Daoy (cell line): Measurements from ENCODE around the gene DUSP22. TPM values are rescaled to one million over a fixed set of nuclear protein-coding genes. Genes with fewer than 3 reads are reported as not detected.
"Not testable (repeated sequence)": the region's sequence is repeated elsewhere in the genome, so short reads cannot be mapped to it uniquely, and the experiment has no call there.

Experiments used
- DNase-seq: peaks from one replicate; pipeline ENCODE4 v3.0.0-alpha.2; 2015; ENCODE audit warnings: low read depth
- total RNA-seq: library from RNA; depleted of rRNA; stranded (reverse); fragments of >200 nt; shearing (Covaris generic); gene quantifications from 2 replicates; pipeline ENCODE4 v1.2.3, GENCODE V29; 2014

Gene DUSP22
- total RNA-seq, 1 experiment from 2014 or later: 22.9 TPM

DNA sequence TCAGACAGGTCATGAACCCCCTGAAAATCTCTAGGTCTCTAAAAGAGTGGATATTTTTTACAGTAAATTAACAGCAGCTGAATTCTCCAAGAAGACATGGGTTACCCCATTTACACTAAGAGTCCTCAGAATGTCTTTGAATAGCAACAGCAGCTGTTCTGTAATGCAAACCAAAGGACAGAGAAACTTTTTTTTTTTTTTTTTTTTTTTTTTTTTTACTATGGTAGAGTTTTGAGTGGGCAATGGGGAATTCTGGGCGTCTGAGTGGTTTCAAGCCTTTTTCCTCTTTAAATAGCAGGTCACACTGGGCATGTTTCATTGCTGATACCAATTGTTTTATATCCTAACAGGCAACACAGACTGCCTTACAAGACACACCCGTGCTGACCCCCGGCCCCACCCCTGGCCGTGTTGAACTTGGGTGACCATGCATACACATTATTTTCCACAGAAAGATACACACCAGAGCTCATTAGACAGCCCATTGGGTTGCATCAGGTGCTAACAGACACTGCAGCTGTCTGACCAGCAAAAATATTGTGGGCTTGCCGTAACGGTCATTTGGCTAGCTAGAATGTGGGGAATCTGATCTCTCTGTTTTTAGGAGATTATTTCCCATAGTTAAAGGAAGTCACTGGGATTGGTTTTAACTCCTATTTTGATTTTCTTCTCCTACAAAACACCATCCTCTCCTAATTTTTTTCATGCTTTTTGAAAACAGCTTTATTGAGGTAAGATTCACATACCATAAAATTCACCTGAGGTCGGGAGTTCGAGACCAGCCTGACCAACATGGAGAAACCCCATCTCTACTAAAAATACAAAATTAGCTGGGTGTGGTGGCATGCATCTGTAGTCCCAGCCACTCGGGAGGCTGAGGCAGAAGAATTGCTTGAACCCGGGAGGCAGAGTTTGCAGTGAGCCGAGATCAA lies 72.6 kb downstream of the DUSP22 start:
- DNase-seq: no peak

DNA sequence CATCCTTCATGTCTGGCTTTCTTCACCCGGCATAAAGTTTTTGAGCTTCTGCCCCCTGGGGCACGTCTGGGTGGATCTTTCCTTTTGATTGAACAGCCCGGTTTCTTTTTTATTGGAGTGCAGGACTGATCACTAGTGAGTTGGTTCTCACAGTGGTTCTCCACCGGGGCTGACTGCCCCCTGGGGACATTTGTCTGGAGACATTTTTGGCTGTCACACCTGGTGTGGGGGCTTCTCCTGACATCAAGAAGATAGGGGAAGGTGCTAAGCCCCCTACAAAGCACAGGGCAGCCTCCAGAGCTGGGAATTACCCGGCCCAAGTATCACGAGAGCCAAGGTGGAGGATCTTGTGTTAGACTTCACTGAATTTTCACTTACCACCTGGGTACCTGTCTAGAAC lies 73.5 kb downstream of the DUSP22 start:
- no peak for DNase-seq

DNA sequence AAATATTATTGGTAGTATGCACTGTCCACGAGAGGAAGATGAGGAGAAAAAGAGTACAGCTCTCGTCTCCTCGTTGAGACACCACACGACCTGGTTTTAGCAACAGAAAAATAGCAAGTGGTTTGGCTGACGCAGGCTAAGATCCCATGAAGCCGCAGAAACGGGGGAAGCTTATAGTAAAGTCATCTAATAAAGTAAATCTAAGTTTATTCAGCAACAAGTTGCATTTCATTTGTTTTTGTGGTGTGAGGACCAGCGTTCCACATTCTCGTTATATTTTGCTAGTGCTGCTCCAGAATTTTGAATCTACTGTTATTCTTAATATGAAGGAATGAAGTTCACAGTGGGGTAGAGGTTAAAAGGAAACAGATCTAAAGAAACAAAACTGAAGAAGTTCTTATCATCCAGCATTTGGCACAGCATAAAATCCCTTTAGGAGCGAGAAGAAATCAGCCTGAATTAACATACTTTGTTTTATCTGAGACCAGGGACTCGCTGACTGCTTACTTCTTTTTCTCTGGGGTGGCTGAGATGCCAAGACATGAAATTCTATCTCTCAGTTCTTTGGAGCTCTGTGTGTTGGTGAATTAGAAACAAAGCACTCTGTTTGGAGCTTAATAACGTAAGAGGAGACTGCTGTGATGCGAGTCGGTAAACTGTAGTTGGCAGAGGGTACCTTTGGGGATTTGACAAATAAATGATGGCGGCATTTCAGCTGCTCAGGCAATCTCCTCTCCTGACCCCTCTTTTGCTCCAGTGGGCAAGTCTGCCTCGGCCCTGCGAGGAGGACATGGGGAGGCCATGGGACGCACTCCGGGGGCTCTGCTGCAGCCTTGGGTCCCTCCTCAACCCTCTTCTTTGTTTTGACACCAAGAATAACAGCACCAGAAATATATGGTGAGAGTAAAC lies 74.4 kb downstream of the DUSP22 start:
- no peak for DNase-seq

DNA sequence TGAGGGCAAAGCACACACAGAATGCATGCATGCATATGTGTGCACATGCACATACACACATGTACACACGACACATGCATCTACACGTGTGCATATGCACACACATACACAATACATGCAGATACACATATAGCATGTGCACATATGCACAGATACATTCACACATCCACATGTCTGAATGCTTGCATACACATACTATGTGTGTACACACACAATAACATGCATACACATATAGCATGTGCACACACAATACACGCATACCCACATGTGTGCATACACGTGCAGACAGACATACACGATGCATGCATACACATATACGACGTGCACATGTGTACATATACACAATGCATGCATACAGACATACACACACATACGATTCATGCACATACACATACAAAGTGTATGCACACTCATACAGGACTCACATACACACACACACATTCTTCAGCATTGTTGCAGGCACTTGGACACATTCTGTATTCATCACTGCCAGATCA lies 75.1 kb downstream of the DUSP22 start:
- DNase-seq: no peak

DNA sequence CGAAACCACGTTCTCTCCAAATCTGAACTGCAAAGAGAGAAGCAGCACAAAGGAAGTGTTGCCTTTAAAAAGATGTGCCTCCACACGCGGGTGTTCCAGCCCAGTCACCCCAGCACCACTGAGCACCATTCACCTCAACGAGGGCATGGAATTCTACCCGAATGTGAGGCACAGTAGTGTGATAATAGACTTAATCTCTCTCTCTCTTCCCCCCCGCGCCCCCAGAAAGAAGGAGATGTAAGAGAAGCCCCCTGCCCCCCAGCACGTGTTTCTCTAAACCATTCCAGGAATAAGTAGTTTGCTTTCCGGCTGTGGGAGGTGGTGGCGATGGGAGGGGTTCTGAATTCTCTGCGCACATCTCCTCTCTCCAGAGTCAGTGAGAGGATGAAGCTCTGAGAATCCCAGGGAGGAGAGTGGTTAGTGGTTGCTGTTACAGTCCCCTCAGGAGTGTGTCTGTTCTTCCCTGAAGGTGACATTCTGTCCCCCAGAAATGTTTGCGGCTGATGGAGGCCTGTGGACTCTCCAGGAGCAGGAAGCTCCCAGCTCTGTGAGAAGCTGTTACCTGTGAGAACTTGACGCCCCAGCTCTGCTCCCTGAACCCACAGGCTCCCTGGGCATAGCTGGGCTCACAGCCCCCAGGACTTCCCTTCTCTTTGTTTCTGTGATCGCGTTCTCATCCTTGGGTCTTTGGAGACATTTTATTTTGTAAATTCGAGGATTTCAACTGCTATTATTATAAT lies 75.8 kb downstream of the DUSP22 start:
- DNase-seq: no peak

DNA sequence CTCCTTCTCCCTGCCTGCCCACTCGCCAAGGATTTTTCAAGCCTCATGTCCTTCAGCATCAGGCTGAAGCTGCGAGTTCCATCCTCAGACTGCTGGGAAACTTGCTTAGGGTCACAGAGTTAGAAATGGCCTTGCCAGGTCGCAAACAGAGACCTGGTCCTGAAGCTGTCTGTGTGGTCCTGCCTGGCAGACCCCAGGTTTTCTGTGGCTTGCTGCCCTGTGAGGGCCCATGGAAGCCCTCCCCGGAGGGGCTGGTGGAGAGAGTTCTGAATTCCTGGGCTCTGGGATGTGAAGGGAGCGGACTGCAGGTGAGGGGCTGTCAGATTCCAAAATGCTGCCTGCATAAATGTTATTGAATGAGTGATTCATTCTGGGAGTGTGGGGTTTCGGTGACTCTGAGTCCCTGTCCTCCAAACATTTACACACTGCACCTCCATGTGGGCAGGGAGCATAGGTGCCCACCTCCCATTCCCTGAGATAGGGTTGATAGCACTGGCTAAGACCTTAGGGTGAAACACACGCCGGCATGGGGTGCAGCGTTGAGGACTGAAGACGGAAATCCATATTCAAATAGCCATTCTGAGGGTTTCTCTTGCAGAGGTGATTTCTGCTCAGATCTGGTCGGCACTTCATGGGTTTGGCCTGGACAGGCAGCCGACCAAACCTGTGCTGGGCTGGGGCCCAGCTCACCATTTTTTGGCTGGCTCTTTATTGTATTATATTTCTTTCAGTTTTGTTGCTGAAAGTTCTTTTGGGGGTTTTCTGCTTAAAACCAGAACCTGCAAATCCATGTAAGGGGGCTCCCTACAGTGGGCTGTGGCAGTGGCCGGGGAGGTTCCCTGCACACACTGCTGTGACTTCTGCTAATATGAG lies 77.5 kb downstream of the DUSP22 start:
- no peak for DNase-seq

DNA sequence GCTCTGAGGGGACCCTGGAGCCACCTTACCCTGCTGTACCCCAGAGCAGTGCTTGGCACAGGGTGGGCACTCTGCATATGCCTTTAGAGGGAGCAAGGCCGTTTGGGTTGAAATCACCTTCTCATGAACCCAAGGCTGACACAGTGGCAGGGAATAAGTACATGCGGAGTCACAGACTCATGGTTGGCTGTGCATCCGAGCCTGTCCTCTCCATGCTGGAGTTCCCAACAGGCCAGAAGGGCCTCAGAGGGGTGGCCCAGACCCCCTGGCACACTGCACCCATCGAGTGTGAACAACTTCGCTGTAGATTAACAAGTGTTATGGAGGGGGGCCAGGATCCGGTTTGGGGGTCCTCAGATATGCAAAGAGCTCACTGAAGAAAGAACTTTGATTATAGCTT lies 78.3 kb downstream of the DUSP22 start:
- no peak for DNase-seq

DNA sequence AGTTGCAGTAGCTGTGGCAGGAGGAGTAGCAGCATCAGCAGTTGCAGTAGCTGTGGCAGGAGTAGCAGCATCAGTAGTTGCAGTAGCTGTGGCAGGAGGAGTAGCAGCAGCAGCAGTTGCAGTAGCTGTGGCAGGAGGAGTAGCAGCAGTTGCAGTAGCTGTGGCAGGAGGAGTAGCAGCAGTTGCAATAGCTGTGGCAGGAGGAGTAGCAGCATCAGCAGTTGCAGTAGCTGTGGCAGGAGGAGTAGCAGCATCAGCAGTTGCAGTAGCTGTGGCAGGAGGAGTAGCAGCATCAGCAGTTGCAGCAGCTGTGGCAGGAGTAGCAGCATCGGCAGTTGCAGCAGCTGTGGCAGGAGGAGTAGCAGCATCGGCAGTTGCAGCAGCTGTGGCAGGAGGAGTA lies 79.6 kb downstream of the DUSP22 start:
- not testable (repeated sequence) for DNase-seq

DNA sequence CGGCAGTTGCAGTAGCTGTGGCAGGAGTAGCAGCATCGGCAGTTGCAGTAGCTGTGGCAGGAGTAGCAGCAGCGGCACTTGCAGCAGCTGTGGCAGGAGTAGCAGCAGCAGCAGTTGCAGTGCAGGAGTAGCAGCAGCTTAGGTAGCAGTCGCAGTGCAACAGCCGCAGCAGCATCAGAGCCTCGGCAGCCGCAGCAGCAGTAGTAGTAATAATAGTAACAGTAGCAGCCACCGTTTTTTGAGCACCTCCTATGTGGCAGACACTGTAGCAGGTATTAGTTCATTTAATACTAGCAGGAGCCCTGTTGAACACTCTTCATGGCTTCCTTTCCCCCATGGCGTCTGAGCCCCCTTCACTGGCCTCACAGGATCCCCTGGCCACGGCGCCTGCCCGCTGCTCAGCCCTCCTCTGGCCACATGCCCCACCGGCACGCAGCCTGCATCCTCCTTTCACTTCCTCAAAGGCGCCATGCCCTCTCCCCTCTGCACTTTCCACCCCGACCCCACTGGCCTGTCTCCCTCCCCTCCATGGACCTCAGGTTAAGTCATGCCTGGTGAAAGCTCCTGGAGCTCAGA lies 80.1 kb downstream of the DUSP22 start:
- no peak for DNase-seq

DNA sequence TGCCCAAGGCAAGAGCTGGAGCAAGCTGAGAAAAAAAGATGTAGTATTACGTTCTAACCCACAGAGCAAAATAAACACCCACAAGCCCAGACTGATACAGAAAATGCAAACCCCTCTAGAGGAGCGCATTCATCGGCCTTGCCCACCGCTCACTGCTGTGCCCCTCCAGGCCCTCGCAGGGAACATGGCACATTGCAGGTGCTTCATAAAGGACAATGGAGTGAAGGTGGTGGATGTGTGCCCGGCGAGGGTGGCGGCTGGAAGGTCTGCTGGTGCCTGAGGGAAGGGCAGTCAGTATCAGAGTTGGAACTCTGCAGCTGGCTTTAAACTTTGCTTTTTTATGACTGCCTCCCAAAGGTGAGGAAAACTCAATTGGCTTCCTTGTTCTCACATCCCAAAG lies 80.7 kb downstream of the DUSP22 start:
- no peak for DNase-seq

DNA sequence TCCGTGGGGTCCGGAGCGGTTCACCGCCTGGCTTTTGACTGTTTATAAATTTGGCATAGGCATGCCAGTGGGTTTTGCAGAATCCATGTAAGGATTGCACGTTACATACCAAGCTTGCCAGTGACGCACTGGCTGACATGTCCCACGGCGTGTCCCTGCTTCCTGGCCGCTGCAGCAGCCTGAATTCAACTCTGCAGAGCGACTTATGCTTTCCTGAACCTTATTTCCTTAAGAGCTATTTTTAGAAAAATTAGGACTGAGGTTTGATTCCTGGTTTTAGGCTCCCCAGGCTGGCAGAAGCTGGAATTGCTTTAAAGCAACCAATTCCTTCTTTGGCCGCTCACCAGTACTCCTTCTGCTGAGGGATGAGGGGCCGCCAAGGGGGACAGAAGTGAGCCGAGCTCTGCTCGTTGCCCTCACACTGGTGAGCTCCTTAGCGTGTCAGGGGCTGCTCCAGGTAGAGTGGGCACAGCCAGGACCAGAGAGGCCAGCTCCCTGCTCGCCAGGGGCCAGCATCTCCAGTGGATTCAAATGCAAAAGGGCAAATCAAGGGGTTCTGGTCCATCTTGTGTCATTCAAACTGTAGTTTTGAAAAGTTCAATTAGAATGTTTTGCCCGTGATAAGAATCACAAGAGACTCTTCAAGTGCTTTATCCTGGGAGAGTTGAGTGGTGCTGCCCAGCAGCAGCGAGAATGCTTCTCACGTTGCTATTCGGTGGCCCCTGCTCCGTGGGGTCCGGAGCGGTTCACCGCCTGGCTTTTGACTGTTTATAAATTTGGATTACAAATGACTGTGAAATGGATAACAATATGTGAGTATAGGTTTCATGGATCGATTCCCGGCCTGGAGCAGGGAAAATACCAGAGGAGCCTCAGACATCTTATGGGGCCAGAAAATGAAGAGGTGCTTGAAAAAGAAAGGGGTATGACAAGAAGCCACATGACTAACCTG lies 81.8 kb downstream of the DUSP22 start:
- DNase-seq: no peak

DNA sequence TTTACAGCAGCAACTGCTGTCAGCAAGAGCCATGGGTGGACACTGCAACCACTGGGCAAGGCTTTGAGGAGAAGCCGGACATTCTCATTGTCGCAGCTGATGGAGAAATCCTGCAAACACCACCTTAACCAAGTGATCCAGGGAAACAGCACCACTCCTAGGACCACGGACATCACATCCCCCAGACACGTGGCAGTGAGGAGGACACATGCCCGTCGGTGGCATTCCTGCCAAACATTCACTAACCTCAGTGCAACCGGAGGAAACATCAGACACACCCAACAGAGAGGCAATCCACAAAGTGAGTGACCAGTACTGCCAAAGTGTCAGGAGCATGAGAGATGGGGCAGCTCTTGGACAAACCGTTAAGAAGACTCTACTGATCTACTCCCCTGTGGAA lies 82.7 kb downstream of the DUSP22 start:
- DNase-seq: no peak

DNA sequence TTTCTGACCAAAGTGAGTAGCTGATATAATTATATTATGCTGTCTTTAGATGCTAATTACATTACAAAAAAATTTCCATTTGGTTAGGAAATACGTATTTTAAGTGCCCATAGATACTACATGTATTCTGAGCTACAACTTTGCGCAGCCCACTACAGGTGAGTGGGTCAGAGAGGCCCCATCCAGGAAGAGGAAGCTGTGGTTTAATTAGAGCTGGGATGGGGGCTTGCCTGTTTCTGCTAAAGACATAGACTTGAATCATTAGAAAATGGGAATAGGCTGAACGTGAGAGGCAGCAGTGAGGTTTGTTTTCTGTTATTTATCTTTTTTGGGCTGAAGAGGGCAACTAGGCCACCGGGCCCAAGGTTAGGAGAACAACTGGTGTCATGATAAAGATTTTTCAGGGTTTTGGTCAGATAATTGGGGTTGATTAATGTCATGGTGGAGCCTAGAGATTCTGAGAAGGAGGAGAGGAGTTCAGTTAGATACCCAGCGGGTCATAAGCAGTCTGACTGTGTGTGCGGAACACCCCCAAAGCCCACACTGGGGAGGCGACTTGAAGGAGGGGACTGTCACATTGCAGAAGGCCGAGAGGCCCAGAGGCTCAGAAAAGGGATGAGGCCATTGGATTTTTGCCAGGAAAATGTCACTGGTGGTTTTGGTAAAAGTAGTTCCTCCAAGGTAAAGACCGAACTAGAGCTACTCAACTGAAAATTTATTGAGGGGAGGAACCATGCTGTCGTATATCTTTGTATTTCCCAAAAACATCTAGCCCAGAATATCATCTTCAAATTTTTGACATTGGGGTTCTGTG lies 84.7 kb downstream of the DUSP22 start:
- no peak for DNase-seq

DNA sequence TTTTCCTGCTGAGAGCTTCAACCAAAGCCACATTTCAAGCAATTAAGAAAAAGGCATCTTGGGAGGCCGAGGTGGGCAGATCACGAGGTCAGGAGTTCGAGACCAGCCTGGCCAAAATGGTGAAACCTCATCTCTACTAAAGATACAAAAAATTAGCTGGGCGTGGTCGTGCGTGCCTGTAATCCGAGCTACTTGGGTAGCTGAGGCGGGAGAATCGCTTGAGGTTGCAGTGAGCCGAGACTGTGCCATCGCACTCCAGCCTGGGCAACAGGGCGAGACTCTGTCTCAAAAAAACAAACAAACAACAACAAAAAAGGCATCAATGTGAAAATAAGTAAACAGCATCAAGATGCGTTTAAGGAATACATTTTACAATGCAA lies 85.3 kb downstream of the DUSP22 start:
- DNase-seq: not testable (repeated sequence)

DNA sequence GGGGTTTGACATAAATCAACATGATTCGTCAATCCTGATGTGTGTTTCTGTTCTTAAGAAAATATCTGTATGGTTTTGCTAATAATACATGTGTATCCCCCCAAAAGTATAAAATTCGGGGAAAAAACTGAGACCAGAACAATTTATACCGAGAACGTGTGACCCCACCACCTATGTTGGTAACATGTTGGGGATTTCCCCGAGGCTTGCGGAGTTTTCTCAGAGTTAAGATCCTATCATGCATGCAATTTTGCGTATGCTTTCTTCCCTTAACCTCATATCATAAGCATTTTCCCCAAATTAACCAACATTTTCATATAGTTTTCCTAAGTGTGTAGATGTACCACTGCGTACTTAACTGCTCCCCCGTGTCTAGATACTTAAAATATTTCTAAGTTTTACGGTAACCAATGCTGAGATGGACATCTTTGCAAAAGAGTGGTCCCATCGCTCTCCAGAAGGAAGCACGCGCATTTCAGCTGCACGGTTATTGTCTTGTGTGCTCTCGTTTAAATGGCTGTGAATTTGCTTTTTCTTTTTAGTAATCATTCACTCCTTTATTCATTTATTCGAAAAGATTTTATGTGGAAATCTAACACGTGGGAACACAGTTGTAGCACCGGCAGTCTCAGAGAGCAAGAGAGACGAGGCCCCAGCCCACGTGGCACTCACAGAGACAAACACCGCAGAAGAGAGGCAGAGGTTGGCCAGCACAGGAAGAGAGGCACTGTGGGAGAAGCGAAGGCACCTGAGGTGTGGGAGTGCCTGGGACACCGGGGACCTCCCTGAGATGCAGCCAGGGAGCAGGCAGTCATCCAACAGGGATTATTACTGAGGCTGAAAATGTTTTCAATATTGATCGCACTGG lies 86.0 kb downstream of the DUSP22 start:
- no peak for DNase-seq

DNA sequence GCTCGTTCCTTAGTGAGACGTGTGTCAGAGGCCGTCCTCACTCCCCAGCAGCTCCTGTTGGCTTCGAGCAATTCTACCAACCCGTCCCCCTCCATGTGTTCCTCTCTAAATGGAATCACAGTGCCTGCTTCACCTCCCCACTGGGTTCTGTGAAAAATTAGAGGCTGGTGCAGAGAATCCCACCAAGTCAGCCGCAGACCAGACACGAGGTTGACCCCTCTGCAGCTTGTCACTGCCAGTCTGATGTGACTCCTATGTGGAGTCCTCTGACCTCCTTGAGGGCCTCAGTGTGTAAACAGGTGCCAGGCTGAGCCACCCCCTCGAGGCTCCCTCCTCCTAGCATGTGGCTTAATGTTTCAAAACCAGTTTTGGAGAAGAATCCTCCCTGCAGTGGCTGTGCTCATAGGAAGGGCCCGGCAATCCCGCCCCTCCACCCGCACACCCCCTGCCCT lies 86.7 kb downstream of the DUSP22 start:
- DNase-seq: no peak
